Measurements from ENCODE around the gene GIPC1. TPM values are rescaled to one million over a fixed set of nuclear protein-coding genes. Genes with fewer than 3 reads are reported as not detected.
A peak's percentile ranks its signal among the peaks of the same experiment; 100 is the strongest.

Gene GIPC1
- total and polyA plus RNA-seq, 9 of the 15 experiments (the other 6 are each of a cell fraction or from before 2014, with no cell fraction given): 0.49 to 54.7 (median 24.8) TPM

DNA sequence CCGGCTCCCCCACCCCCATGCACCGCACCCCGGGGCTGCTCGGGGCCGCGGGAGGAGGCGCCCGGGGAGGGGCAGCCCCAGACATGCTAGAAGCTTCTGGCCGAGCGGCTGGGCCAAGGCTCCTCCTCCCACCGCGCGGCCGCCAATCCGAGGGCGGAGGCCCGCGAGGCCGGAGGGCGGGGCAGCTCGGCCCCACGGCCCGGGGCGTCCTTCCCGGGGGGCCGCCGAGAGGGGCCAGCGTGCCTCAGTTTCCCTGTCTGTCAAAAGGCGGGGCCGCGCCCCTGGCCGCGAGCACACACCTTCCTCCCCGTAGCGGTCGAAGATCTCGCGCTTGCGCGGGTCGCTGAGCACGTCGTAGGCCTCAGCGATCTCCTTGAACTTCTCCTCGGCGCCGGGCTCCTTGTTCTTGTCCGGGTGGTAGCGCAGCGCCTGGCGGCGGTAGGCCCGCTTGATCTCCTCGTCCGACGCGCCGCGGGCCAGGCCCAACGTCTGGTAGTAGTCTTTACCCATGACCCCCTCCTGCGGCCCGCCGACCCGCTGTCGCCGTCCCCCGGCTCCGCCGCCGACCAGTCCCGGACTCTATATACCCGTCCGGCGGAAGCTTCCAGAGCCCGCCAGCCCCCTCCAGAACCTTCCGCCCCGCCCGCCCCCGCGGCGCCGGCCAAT lies 22.0 kb upstream of the GIPC1 start, which contains the start of gene DNAJB1 (continued):
- TF ChIP-seq ZNF146 (CRISPR knock-in tag; IDR thresholded peaks at IDR 0.05; ENCODE audit: unreplicated experiment) (no peak), XRCC5 (IDR thresholded peaks at IDR 0.05; ENCODE audit: low read depth, low read length) (no peak; the same call in 1 of the 2 replicates), SUPT5H (IDR thresholded peaks at IDR 0.05) (peak; percentile 96), SRF (CRISPR knock-in tag; IDR thresholded peaks at IDR 0.05) (no peak), ZNF282 (CRISPR knock-in tag; IDR thresholded peaks at IDR 0.05) (peak; percentile 70; the same call in 1 of the 2 replicates), ZNF12 (CRISPR knock-in tag; IDR thresholded peaks at IDR 0.05) (no peak), DPF2 (IDR thresholded peaks at IDR 0.05) (peak; percentile 8; the same call in 1 of the 2 replicates), SMAD2 (IDR thresholded peaks at IDR 0.05; ENCODE audit: low read depth, low read length) (no peak), ZNF696 (CRISPR knock-in tag; conservative IDR thresholded peaks at IDR 0.05) (no peak), TAL1 (IDR thresholded peaks at IDR 0.05) (no peak), SREBF2 (CRISPR knock-in tag; IDR thresholded peaks at IDR 0.05) (no peak), RFX5 (IDR thresholded peaks at IDR 0.05; ENCODE audit: low read depth, low read length) (no peak), SMARCB1 (IDR thresholded peaks at IDR 0.05; ENCODE audit: insufficient read length, low read depth) (no peak), EWSR1 (IDR thresholded peaks at IDR 0.05; ENCODE audit: borderline replicate concordance, low read depth, partially characterized antibody) (no peak), SP1 (CRISPR knock-in tag; IDR thresholded peaks at IDR 0.05) (peak; percentile 70; the same call in 1 of the 2 replicates)
- TF ChIP-seq, protein P1, sequence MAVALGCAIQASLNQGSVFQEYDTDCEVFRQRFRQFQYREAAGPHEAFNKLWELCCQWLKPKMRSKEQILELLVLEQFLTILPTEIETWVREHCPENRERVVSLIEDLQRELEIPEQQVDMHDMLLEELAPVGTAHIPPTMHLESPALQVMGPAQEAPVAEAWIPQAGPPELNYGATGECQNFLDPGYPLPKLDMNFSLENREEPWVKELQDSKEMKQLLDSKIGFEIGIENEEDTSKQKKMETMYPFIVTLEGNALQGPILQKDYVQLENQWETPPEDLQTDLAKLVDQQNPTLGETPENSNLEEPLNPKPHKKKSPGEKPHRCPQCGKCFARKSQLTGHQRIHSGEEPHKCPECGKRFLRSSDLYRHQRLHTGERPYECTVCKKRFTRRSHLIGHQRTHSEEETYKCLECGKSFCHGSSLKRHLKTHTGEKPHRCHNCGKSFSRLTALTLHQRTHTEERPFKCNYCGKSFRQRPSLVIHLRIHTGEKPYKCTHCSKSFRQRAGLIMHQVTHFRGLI (CRISPR knock-in tag; IDR thresholded peaks at IDR 0.05): no peak
- TF ChIP-seq, protein P2, sequence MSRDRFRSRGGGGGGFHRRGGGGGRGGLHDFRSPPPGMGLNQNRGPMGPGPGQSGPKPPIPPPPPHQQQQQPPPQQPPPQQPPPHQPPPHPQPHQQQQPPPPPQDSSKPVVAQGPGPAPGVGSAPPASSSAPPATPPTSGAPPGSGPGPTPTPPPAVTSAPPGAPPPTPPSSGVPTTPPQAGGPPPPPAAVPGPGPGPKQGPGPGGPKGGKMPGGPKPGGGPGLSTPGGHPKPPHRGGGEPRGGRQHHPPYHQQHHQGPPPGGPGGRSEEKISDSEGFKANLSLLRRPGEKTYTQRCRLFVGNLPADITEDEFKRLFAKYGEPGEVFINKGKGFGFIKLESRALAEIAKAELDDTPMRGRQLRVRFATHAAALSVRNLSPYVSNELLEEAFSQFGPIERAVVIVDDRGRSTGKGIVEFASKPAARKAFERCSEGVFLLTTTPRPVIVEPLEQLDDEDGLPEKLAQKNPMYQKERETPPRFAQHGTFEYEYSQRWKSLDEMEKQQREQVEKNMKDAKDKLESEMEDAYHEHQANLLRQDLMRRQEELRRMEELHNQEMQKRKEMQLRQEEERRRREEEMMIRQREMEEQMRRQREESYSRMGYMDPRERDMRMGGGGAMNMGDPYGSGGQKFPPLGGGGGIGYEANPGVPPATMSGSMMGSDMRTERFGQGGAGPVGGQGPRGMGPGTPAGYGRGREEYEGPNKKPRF (IDR thresholded peaks at IDR 0.05; ENCODE audit: low read depth, low read length): no peak
- TF ChIP-seq, protein P3, sequence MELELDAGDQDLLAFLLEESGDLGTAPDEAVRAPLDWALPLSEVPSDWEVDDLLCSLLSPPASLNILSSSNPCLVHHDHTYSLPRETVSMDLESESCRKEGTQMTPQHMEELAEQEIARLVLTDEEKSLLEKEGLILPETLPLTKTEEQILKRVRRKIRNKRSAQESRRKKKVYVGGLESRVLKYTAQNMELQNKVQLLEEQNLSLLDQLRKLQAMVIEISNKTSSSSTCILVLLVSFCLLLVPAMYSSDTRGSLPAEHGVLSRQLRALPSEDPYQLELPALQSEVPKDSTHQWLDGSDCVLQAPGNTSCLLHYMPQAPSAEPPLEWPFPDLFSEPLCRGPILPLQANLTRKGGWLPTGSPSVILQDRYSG (tag; conservative IDR thresholded peaks at IDR 0.05; ENCODE audit: low read depth): no peak
- TF ChIP-seq, protein P4, sequence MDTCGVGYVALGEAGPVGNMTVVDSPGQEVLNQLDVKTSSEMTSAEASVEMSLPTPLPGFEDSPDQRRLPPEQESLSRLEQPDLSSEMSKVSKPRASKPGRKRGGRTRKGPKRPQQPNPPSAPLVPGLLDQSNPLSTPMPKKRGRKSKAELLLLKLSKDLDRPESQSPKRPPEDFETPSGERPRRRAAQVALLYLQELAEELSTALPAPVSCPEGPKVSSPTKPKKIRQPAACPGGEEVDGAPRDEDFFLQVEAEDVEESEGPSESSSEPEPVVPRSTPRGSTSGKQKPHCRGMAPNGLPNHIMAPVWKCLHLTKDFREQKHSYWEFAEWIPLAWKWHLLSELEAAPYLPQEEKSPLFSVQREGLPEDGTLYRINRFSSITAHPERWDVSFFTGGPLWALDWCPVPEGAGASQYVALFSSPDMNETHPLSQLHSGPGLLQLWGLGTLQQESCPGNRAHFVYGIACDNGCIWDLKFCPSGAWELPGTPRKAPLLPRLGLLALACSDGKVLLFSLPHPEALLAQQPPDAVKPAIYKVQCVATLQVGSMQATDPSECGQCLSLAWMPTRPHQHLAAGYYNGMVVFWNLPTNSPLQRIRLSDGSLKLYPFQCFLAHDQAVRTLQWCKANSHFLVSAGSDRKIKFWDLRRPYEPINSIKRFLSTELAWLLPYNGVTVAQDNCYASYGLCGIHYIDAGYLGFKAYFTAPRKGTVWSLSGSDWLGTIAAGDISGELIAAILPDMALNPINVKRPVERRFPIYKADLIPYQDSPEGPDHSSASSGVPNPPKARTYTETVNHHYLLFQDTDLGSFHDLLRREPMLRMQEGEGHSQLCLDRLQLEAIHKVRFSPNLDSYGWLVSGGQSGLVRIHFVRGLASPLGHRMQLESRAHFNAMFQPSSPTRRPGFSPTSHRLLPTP (IDR thresholded peaks at IDR 0.05; ENCODE audit: borderline replicate concordance, extremely low read depth, insufficient read length): no peak
- TF ChIP-seq, protein P5, sequence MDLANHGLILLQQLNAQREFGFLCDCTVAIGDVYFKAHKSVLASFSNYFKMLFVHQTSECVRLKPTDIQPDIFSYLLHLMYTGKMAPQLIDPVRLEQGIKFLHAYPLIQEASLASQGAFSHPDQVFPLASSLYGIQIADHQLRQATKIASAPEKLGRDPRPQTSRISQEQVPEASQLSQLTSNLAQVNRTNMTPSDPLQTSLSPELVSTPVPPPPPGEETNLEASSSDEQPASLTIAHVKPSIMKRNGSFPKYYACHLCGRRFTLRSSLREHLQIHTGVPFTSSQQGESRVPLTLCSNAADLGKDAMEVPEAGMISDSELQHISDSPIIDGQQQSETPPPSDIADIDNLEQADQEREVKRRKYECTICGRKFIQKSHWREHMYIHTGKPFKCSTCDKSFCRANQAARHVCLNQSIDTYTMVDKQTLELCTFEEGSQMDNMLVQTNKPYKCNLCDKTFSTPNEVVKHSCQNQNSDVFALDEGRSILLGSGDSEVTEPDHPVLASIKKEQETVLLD (IDR thresholded peaks at IDR 0.05): no peak

All from K562 (cell line).